HUES6 (cell line): ENCODE data around the gene KCNQ5.

Experiments
- H3K27ac ChIP-seq: 2 replicates; pipeline ENCODE4 v1.7.0; 2013; ENCODE audit warnings: low read depth, mild to moderate bottlenecking, low read length, inconsistent platforms
- H3K27me3 ChIP-seq: 2 replicates; pipeline ENCODE4 v1.6.1; 2013; ENCODE audit warnings: low read length; ENCODE audit not compliant: control insufficient read depth, insufficient read depth
- H3K36me3 ChIP-seq: 2 replicates; pipeline ENCODE4 v1.6.1; 2013; ENCODE audit warnings: low read length; ENCODE audit not compliant: control insufficient read depth, insufficient read depth
- H3K4me1 ChIP-seq: 2 replicates; pipeline ENCODE4 v1.6.1; 2013; ENCODE audit warnings: low read length; ENCODE audit not compliant: control insufficient read depth, insufficient read depth
- H3K4me3 ChIP-seq: 2 replicates; pipeline ENCODE4 v1.5.1; 2013; ENCODE audit warnings: low read depth, low read length
- H3K9ac ChIP-seq: one replicate; pipeline ENCODE4 v1.6.1; 2013; ENCODE audit warnings: mild to moderate bottlenecking, low read length
- H3K9me3 ChIP-seq: 2 replicates; pipeline ENCODE4 v1.6.1; 2013; ENCODE audit warnings: low read depth, low read length; ENCODE audit not compliant: control insufficient read depth, insufficient read depth

Gene KCNQ5

DNA sequence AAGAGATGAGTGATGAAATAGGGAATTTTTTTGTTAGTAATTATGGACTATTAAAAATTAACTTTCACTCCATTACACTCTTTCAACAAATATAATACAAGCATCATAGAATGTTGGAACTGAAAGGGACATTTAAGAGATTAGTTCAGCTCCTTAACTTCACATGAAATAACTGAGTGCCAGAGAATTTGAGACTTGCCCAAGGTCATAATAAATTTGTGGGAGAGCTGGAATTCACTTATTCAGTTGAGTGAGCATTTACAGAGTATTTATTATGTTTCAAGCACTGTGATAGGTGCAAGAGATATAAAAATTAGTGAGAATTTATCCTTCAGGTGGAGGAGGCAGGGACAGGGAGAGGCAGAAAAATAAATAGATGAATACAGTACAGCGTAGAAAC is 154.6 kb downstream of the KCNQ5 start:
- H3K9me3 ChIP-seq, result no peaks in the 10 kb centered on the region
- H3K36me3 ChIP-seq, result no peaks in the 10 kb centered on the region
- no peaks in the 10 kb centered on the region for H3K4me1 ChIP-seq
- H3K27ac ChIP-seq, result no peak overlapping the region
- no peaks in the 10 kb centered on the region for H3K27me3 ChIP-seq
- H3K9ac ChIP-seq, result no peak overlapping the region
- no peak overlapping the region for H3K4me3 ChIP-seq

DNA sequence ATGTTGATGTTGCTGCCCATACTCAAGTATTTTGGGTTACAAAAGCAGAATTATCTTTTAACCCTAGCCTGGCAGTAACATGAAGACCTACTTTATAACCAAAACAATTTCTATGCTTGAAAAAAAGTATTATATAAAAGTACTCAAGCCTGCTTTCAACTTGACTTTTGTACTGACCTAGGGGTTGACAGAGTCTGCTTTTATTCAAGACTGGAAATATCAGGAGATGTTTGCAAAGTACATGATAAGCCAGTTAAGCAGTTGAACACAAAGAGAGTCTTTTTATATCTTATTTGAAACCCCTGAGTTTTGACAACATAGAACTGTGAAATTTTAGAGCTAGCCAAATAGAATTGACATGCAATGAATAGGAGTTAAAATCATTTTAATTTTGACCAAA is 159.8 kb downstream of the KCNQ5 start:
- Histone ChIP-seq H3K9me3 (no peaks in the 10 kb centered on the region), H3K27ac (no peak overlapping the region), H3K9ac (no peak overlapping the region), H3K27me3 (no peaks in the 10 kb centered on the region), H3K36me3 (no peaks in the 10 kb centered on the region), H3K4me1 (no peaks in the 10 kb centered on the region), H3K4me3 (no peak overlapping the region)

DNA sequence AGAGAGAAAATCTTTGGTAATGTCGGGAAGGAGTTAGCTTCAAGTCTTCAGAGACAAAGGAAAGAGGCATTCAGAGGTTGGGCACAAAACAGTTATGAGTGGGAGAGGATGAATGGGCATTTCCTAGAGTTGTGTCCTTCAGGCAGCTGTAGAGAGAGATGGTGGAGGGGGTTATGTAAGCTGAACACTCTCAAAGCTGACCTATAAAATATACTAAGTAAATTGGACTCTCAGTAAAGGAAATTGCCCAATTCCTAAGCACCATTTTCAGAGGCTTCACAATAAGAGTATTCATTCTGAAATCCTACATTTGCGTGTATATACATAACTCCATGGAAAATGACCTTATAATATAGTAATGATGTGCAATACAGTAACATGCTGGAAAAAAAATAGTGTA is 161.2 kb downstream of the KCNQ5 start:
- Histone ChIP-seq H3K4me1 (no peaks in the 10 kb centered on the region), H3K9me3 (no peaks in the 10 kb centered on the region), H3K27ac (no peak overlapping the region), H3K9ac (no peak overlapping the region), H3K36me3 (no peaks in the 10 kb centered on the region), H3K4me3 (no peak overlapping the region), H3K27me3 (no peaks in the 10 kb centered on the region)

DNA sequence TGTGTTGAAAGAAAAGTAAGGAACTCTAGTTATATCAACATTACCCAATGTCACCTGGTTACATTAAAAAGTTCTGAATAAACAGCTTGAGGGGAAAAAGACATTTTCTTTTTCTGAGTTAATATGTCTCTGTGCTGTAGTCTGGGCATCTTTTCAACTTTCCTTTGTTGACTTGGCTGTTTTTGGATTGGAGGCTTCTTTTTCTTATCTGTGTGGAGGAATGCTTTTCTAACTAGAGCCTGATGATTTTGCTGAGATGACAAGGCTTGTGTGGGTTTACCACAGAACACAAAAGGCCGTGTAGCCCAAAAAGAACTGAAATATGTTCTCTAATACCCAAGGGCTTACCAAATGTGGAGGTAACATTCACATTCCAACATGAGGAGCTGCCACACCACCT is 161.8 kb downstream of the KCNQ5 start:
- no peaks in the 10 kb centered on the region for H3K27me3 ChIP-seq

DNA sequence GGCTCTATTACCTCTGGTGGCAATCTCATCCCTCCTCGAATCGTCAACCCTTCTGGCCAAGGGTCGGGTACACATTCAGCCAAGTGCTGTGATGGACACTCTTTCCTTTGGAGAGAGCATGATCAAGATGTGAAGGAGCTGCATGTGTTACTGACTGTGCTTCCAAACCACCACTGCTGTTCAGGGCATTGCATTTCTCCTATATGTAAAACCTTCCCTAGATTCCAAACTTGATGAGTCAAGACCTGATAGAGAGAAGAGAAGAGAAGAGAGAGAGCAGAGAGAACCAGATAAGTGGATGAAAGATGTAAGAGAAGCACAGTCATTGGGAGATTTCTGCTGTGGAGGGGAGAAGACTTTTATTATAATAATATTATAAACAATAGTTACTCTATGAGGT is 162.2 kb downstream of the KCNQ5 start:
- Histone ChIP-seq H3K9me3 (no peaks in the 10 kb centered on the region), H3K27me3 (no peaks in the 10 kb centered on the region), H3K9ac (no peak overlapping the region), H3K36me3 (no peaks in the 10 kb centered on the region), H3K27ac (no peak overlapping the region), H3K4me3 (no peak overlapping the region), H3K4me1 (no peaks in the 10 kb centered on the region)

More for the DNA sequence above, 161.8 kb downstream of the KCNQ5 start:
- no peaks in the 10 kb centered on the region for H3K9me3 ChIP-seq
- H3K27ac ChIP-seq, result no peak overlapping the region
- H3K4me1 ChIP-seq, result no peaks in the 10 kb centered on the region
- no peak overlapping the region for H3K4me3 ChIP-seq
- no peaks in the 10 kb centered on the region for H3K36me3 ChIP-seq
- no peak overlapping the region for H3K9ac ChIP-seq

DNA sequence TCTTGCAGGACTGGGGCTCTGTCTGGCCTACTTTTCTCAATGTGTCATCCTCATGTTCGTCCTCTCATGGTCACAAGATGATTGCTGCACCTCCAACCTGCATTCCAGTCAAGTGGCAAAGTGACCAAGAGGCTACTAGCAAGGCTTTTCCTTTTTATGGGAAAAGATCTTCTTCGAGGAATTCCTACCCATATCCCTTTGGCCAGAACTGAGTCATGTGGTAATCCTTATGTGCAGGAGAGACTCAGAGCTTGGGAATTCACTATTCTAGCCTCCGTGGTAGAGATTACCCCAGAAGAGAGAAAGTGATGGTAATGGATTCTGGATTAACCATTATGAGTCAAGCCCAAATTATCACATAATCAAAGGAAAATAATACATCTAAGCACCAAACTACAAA is 162.7 kb downstream of the KCNQ5 start:
- no peaks in the 10 kb centered on the region for H3K4me1 ChIP-seq
- H3K4me3 ChIP-seq, result no peak overlapping the region
- H3K27ac ChIP-seq, result no peak overlapping the region
- no peaks in the 10 kb centered on the region for H3K9me3 ChIP-seq
- no peaks in the 10 kb centered on the region for H3K27me3 ChIP-seq
- no peaks in the 10 kb centered on the region for H3K36me3 ChIP-seq
- H3K9ac ChIP-seq, result no peak overlapping the region

DNA sequence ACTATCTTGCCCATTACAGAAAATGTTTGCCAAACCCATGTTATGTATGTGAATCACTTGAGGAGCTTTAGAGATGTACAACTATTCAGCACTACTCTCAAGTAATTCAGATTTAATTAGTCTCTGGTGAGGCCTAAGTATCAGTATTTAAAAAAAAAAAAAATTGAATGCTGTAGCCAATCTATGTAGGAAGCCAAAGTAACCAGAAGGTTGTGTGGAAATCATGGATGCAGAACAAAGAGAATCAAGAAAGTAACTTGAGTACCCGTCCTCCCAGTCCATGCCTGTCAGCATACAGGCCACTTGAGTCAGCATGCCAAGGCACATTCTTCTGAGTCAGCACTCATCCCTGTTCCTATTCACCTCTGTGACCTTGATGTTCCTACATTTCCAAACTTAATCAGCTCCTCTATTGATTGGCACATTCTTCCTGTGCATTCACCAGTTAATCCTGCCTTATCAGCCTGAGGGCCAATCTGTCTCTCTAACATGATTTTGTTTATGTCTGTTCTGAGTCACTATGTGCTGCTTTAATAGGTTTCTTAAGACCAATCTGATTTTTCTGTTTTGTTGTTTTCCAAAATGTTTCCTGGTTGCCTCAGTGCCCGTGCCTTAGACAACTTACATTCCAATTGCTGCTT is 165.6 kb downstream of the KCNQ5 start:
- Histone ChIP-seq H3K9ac (no peak overlapping the region), H3K36me3 (no peaks in the 10 kb centered on the region), H3K4me1 (no peaks in the 10 kb centered on the region), H3K9me3 (no peaks in the 10 kb centered on the region), H3K27me3 (no peaks in the 10 kb centered on the region), H3K27ac (no peak overlapping the region), H3K4me3 (no peak overlapping the region)

DNA sequence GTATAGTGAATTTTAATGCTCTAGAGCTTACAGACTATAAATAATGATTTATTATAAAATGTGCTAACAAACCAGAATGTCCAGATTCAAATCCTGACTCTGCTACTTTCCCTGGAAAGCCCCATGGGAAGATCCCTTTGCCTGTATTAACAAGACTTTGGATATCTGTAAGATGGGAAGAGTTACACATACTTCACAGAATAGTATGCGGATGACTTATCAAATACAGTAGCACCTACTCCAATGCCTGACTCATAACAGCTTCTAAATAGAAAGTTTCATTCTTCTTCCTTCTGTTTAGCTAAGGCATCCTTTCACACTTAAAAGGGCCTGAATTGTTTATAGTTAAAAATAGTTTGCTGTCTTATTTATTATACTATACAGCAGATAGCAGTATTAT is 166.3 kb downstream of the KCNQ5 start:
- Histone ChIP-seq H3K27me3 (no peaks in the 10 kb centered on the region), H3K9ac (no peak overlapping the region), H3K4me3 (no peak overlapping the region), H3K27ac (no peak overlapping the region), H3K9me3 (no peaks in the 10 kb centered on the region), H3K4me1 (no peaks in the 10 kb centered on the region), H3K36me3 (no peaks in the 10 kb centered on the region)

DNA sequence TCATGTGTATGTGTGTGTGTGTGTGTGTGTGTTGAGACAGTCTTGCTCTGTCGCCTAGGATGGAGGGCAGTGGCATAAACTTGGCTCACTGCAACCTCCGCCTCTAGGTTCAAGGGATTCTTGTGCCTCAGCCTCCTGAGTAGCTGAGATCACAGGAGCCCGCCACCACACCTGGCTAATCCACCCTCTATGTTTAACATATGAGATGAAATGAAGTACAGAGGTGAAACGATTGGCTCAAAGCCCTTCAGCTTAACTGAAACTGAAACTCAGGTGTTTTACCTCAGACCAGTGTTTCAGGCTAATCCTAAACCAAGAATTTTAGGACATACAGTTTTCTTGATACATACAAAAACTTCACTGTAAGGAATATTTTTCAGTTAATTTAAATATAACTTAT is 167.3 kb downstream of the KCNQ5 start:
- no peaks in the 10 kb centered on the region for H3K4me1 ChIP-seq
- no peaks in the 10 kb centered on the region for H3K9me3 ChIP-seq
- H3K4me3 ChIP-seq, result no peak overlapping the region
- H3K36me3 ChIP-seq, result no peaks in the 10 kb centered on the region
- no peak overlapping the region for H3K9ac ChIP-seq
- H3K27ac ChIP-seq, result no peak overlapping the region
- H3K27me3 ChIP-seq, result no peaks in the 10 kb centered on the region

DNA sequence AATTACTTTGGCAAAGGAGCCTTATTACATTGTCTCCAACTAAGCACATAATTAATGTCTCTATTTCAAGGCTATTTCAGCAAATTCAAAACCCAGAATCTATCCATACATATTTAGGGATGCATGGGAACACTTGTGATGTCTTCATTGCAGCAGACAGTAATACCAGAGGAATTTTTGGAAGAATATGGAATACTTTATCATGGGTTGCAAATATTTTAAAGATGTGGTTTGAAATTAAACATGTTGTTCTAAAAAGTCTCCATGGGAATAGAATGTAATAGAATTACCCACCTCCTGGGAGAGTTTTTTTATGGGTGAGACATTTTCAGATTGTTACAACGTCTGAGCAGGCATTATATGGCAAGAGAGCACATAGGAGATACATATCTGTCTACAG is 170.8 kb downstream of the KCNQ5 start:
- Histone ChIP-seq H3K9ac (no peak overlapping the region), H3K27me3 (no peaks in the 10 kb centered on the region), H3K27ac (no peak overlapping the region), H3K36me3 (no peaks in the 10 kb centered on the region), H3K4me1 (no peaks in the 10 kb centered on the region), H3K4me3 (no peak overlapping the region), H3K9me3 (no peaks in the 10 kb centered on the region)

DNA sequence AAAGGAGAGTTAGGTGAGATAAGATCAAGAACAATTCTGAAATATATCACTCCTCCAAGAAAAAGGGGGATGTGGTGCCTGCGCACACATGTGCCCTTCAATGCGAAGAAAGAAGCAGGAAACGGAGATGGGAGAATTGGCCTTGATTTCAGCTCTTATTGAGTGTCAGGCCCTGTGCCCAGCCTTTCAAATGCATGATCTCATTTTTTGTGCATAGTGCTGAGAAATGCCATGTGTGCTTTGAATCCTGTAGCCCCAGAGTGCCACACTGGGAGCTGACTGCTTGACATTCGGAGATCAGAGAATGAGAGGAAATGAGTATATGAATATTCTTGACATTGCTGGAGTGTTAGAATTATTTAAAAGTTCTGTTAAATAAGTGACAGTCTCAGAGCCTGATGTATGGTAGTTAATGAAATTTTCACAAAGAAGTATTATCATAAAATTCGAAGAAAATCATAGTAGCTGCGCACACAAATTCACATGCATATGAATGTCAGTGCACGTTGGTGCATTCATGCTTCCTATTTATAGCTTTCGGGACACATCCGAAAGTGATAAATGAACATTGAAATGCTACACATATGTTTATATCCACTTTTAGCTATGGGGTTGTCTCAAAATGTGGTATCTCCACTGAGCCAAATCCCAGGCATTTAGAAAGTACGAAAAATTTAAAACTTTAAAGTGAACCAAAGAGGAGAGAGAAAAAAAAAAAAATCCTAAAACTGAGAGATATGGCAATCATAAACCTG is 172.0 kb downstream of the KCNQ5 start:
- no peaks in the 10 kb centered on the region for H3K27me3 ChIP-seq
- H3K4me1 ChIP-seq, result no peaks in the 10 kb centered on the region
- no peaks in the 10 kb centered on the region for H3K9me3 ChIP-seq
- no peak overlapping the region for H3K9ac ChIP-seq
- no peak overlapping the region for H3K27ac ChIP-seq
- H3K36me3 ChIP-seq, result no peaks in the 10 kb centered on the region
- no peak overlapping the region for H3K4me3 ChIP-seq
